HG03064 (cell line): ENCODE data around the gene PSMB11.
"Not testable (repeated sequence)": the region's sequence is repeated elsewhere in the genome, so short reads cannot be mapped to it uniquely, and the experiment has no call there.

Experiments
- ATAC-seq: cut with Tn5 transposase; IDR thresholded peaks from one replicate; pipeline ENCODE4 v1.9.1; 2021; ENCODE audit warnings: low read depth; ENCODE audit not compliant: unreplicated experiment

Gene PSMB11, protein sequence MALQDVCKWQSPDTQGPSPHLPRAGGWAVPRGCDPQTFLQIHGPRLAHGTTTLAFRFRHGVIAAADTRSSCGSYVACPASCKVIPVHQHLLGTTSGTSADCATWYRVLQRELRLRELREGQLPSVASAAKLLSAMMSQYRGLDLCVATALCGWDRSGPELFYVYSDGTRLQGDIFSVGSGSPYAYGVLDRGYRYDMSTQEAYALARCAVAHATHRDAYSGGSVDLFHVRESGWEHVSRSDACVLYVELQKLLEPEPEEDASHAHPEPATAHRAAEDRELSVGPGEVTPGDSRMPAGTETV

DNA sequence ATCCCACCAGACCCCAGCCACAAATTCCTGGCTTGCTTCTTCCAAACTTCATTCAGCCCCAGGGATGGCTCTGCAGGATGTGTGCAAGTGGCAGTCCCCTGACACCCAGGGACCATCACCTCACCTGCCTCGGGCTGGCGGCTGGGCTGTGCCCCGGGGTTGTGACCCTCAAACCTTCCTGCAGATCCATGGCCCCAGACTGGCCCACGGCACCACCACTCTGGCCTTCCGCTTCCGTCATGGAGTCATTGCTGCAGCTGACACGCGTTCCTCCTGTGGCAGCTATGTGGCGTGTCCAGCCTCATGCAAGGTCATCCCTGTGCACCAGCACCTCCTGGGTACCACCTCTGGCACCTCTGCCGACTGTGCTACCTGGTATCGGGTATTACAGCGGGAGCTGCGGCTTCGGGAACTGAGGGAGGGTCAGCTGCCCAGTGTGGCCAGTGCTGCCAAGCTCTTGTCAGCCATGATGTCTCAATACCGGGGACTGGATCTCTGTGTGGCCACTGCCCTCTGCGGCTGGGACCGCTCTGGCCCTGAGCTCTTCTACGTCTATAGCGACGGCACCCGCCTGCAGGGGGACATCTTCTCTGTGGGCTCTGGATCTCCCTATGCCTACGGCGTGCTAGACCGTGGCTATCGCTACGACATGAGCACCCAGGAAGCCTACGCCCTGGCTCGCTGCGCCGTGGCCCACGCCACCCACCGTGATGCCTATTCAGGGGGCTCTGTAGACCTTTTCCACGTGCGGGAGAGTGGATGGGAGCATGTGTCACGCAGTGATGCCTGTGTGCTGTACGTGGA, at the start of gene PSMB11:
PSMB11 (plus strand) TSS at position 51 of the 804 bp plus-strand sequence; CDS start at position 65, 14 bp downstream.
- ATAC-seq, result no peak

DNA sequence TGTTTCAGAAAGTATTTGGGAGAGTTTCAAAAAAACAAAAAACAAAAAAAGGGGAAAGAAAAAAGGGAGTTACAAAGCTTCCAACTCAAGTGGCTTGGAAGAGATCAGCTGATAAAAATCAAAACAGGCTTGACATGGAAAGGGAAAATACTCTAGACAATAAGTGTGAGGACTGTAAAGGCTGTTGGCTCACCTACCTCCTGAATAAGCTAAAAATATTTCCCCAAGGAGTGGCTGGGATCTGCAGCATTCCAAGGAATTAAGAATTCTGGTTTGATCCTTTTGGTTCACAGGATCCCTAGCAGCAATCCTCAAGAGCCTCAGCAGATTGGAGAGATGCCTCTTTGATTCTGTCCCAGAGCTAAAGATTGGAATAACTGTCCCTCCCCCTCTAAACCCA, 48.5 kb upstream of the PSMB11 start:
- no peak for ATAC-seq

DNA sequence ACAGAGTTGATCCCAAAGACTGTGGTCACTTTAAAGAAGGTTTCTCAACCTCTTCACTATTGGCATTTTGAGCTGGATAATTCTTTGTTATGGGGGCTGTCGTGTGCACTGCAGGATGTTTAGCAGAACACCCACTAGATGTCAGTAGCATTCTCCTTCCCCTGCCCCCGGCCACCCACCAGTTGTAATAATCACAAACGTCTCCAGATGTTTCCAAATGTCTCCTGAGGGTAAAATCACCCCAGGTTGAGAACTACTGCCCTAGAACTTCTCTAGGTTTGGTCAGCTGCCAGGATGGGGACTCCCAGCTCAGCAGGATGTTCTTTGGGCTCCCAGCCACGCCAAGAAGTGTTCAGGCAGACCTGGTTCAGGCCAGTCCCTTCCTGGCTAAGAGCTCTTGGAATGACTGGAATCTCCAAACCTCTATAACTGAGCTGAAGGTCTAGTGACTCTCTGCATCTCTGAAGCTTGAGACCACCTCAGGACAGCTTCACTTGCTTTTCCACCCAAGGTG, 47.2 kb upstream of the PSMB11 start:
- ATAC-seq, result no peak

DNA sequence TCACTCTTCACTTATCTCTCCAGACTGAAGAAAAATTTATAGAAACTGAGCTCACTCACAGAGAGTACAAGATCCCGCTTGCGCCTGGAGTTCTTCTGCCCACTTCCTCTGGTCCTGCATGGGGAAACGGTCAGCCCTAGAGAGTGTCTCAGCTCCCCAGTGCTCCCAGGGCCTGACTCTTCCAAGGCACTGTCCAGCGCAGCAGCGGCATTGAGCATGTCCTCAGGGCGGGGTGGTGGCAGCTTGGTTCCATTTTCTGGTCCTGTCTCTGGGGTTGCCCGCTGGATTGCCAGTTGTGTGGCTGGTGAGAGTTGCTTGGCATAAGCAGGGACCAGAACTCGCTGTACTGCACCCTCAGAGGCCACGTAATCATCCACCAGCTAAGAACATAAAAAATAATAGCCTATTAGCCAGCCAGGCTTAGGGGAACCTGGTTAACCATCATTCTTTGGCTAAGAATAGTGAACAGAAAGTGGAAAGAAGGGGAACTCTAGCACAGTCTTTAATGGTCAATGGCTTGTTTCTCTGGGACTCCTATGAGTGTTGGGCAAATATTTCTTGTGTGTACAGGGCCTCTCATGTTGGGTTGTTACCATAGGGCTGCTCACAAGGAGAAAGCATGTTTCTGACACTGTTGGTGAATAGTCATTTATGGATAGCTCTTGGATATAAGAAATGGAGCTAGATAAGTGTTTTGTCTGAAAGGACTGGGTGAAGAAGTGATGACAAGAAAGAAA, 46.0 kb upstream of the PSMB11 start:
- ATAC-seq, result no peak

DNA sequence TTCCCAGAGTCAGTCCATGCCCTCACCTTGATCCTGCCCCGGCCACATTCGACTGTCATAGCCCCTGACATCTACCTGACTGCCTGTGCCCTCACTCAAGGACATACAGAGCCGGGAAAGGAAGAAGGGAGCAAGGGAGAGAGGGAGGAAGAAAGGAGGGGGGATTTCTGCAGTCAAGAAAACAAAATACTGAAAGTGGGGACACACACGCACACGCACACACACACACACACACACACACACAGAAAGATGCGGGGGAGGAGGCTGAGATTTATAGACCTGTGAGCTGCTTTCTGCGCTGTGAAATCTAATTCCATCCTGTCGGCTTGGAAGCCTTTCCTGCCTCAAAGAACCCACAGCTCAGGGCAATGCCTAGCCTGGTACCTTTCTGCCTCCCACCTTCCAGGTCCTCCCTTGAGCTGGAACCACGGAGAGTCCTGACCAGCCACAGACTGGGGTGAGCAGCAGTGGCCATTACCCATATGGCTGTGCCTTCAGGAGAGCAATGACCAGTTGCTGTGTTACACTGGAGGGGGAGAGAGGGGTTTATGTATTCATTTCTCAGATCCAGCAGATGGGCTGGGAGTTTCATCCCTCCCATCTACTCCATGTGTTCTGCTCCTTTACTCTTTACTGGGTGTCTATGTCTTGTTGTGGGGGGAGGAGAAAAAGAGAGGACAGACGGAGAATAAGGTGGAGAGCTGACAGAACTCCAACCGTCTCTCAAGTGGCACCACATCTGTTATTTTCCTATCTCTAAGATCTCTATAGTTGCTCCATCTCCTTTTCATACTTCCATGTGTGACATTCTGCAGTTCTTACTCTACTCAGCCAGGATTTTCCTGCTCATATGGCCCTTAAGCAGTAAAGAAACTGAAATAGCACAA, 45.0 kb upstream of the PSMB11 start:
- ATAC-seq, result no peak

DNA sequence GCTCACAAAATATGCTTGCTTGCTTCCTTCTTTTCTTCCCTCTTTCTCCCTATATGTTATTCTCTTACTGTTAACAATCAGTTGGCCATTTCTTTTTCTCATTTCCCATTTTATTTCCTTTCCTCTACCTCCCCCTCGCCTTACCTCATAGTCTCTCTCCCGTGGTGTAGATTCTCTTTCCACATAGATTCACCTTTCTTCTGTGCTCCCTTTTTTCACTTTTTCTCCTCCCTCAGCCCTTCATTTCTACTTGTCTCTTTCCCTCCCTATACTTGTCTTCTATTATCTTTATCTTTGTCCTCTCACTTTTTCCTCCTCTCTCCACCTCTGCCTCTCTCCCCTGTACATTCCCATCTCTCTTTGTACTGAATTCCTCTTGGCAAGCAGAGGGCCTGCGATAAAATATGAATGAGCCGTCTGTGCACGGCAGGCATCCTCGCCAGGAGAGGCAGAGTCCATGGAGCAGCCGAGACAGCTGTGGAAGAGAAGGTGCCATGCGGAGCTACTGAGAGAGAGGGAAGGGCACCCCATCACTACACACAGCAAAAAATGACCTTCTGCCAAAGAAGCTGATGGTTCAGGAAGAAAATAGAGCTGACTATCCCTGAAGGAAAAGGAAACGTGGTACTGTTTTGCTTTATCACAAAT, 44.2 kb upstream of the PSMB11 start:
- no peak for ATAC-seq

DNA sequence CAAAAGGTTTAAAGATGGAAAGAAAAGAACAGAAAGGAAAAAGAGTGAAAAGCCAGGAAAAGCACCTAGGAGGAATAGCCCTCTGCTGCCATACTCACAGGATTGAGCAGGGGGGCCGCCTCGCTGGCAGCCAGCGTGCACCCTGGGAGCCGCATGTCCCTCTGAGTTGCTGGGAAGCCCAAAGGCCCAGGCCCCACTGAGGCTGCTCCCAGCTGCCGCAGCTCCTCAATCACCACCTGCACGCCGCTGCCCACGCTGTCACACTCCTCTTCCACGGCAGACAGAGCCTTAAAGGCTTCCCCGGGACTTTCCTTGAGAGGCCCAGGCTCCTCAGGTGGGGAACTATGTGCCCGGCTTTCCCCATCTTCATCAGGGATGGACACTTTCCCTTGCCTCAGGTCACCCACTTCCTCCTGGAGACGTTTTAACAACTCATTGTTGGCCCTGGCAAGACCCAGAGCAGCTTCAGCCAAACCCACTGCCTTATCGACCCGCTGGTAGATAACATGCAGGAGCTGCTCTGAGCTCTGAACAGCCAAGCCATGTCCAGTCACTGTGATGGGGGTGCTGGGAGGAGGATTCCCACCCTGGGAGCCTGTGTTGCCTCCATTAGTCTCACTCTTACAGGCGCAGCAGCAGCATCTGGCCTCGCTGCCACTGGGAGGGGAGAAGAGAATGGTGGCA, 43.5 kb upstream of the PSMB11 start:
- ATAC-seq, result no peak

DNA sequence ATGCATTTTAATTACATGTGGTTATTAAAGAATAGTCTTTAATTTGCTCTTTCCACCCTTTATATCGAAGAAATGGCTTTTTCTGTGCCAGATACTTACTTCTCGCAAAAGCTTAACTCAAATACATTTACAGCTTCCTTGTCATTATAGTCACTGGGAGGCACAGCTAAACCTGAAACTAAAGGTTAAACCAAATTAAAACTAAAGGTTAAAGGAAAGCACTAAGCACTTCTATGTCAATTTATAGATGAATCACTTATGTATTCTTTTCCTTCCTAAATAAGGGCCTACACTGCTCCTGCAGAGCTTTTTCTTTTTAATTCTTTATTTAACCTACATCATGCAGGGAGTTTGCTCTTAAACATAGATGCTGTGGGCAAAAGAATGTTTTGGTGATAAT, 41.2 kb upstream of the PSMB11 start:
- ATAC-seq, result no peak

DNA sequence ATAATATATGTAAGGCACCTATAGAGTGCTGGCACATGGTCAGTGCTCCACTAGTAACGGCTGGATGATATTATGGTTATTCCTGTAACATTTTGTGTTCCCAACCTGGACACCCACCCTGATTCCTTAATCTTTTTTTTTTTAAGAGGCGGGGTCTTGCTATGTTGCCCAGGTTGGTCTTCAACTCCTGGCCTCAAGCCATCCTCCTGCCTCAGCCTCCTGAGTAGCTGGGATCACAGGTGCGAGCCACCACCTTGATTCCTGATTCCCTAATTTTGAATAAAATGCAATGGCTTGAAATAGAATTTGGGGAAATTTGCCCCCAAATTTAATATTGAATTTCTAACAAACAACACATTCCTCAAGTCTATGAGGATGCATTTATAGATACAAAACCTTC, 39.4 kb upstream of the PSMB11 start:
- ATAC-seq, result no peak

DNA sequence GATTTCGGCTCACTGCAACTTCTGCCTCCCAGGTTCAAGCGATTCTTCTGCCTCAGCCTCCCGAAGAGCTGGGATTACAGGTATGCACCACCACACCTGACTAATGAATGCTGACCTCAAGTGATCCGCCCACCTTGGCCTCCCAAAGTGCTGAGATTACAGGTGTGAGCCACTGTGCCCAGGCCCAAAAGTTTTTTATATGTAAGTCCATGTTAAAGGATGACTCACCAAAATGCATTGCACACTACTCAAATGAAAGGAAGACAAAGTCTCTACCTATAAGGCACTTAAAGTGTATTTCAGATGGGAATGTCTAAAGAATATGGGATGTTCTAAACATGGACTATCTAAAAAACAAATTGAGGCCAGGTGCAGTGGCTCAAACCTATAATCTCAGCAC, 37.7 kb upstream of the PSMB11 start:
- ATAC-seq, result not testable (repeated sequence)

DNA sequence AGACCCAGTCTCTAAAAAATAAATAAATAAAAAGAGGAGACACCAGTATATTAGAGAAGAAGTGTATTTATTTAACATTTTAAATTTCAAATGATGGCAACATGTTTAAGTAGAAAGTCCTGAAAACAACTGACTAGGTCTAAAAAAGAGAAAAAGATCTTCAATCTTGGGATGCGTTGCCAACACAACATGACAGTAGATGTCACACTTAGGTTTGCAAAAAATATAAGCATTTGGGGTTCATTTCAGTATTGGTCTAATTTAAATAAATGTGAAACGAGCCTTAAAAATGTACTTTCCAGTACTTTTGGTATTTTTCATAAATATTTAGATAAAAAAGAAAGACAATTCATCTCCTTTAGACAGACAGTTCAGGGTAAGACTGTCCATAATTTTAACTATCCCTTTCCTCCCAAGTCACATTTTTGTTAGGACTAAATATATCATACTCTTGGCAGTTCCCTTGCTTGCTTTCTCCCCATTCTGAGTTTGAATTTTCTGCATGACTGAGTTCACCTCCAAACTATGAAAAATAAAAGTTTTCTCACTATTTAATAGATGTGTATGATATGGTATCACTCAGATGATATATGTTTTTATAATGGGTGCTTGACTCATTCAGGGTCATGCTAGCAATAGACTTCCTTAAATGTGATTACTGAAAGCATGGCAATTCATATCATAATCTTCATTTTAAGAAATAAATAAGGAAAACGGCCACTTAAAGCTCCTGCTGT, 36.4 kb upstream of the PSMB11 start:
- no peak for ATAC-seq

DNA sequence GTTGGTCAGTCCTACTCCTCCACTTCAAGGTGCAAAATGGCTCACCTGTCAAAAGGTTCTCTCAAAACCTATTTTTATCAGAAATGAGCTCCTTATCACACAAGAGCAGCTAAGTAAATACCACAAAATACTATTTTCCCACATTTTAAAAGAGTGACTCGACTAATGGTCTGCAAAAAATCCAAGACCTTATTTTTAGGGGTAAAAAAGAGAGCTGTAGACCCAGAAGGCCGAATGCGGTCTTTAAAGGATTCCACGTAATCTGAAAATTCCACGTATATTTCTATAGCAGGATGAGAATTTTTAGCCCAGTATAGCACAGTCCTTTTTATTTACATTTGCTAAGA, 35.9 kb upstream of the PSMB11 start:
- no peak for ATAC-seq

DNA sequence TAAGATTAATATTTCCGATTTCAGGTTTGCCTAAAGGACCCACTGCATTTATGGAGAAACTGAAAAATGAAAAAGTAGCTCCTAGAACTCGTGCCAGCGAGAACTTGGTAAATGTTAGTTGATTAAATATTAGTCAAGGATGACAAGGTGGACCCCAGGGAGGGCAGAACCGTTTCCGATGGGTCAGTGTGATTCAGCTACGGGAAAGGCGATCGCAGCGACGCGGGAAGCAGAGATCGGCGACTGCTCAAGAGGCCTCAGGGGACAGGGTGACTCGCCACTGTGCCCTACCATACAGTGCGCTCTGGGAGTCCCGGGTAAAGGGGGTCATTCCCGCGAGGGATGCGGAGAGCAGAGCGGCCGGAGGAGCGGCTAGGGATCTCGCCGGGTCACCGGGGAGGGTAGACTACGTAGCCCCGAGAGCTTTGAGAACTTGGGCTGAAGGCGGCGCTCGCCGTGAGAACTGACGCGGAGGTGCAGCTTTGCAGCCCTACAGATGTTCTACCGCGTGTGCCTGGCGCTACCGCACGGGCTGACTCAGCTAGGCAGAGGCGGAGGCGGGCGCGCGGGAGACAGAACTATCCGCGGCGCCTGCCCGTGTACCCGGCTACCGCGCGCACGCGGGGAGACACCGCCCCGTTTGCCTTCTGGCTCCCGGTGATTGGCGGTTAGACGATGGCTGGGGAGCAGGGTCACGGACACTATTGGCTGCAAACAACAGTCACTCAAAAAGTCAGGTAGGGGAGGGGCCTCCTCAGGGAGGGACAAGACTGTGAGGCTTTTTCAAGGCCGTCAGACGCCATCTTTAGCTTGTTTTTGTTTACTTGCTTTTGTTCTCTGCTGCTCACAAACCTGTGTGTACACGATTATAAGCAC, 35.2 kb upstream of the PSMB11 start:
- peak; percentile 91 for ATAC-seq

DNA sequence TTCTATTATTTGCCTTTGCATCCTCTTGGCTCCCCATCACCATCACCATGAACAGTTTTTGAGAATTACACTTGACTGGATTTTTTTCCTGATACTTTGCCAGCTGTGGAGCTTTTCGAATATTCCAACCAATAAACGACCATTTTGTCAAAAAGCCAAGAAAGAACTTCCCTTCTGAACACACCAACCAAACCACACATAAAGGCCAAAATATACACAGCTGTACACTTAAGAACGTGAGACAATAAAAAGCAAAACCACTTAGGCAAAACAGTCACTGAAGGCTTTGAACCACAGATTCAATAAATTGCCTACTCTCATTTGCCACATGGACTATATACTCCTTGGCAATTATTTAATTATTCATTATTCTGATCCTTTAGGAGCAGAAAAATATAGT, 33.2 kb upstream of the PSMB11 start:
- no peak for ATAC-seq

DNA sequence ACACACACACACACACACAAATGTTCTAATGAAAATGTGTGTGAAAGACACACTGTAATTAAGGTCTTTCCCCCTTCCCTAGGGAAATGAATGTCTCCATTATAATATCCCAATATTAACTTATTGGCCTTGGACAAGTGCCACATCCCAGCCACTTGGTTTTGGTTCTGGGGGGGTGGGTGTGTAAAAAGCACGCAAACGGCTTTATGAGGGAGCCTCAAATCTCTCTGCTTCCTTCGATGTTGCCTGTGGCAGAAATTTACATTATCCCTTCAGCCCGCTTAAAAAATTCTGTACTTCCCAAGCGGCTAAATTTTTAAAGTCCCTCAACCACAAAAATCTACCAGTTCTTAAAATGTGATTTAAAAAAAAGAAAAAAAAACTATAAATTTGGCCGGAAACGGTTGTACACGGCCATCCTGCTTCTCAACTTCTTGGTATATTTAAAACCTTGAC, 32.5 kb upstream of the PSMB11 start:
- ATAC-seq, result no peak

DNA sequence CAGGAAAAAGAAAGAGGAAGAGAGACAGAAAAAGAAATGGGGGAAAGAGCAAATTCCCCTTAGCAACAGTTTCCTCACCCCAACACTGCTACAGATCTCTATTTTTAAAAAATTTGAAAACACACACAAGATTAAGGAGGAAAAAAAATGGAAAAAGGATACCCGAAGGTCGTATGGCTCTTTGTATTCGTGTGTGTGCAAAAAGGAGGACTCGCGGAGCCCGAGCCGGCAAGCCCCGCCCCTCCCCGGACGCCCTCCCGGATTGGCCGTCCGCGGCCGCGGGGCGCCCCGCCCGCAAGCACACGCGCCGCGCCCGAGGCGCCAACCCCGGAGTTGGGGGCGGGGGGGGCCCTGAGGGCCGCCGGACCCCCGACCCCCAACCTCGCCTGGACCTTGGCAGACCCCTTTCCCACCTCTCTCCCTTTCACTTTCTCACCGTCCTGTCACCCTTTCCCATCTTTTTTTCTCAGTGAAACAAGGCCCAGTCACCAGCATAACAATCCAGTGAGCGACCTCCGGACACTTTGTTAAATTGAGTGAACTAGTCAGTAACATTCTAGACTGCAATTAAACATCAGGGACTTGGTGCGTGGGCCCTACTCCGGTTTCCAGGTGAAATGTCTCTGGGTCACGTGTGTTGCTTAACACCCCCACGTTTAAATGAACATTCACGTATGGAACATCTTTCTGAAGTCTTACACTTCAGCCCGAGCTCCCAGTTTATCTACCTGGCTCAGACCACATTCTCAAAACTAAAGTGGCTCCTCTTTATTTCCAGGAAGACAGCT, 31.9 kb upstream of the PSMB11 start, which contains the start of gene C14orf93:
C14orf93 (minus strand) TSS at position 205 of the 788 bp plus-strand sequence. CDS start 11,120 bp downstream, outside the sequence.
- ATAC-seq, result no peak
